PC-9 (cell line): ENCODE results near the gene CDH12. TPM values are rescaled to one million over a fixed set of nuclear protein-coding genes. Genes with fewer than 3 reads are reported as not detected.

ENCODE experiments used
- BruUV-seq: library from RNA; stranded (reverse); fragments of 400-500 nt; replicated peaks from 2 replicates; lab custom pipeline; 2021; lab: Mats Ljungman, UMichigan
- CTCF ChIA-PET: fragments of 300-600 bp; sonication (Branson Sonifier 250); formaldehyde crosslinking; loops from one replicate; lab custom pipeline; 2022; ENCODE audit warnings: antibody characterized with exemption; lab: Charles Lee
- POLR2A ChIA-PET: fragments of 300-600 bp; sonication (Branson Sonifier 250); formaldehyde crosslinking; loops from one replicate; lab custom pipeline; 2022; ENCODE audit warnings: antibody characterized with exemption; ENCODE audit not compliant: unreplicated experiment; lab: Charles Lee
- DNase-seq, 2 experiments: peaks; one replicate each; pipeline versions ENCODE4 v3.0.0 to v3.0.0-alpha.2; 2015 to 2022; ENCODE audit warnings: mixed read lengths in 1 of 2
- H2AFZ ChIP-seq: fragments of 200-600 bp; sonication (generic); 2 replicates; pipeline ENCODE4 v1.8.1; 2017; ENCODE audit warnings: antibody characterized with exemption
- H3F3A ChIP-seq: fragments of 200-600 bp; sonication (generic); 2 replicates; pipeline ENCODE4 v1.8.1; 2017; ENCODE audit warnings: antibody characterized with exemption, mild to moderate bottlenecking, low read depth; ENCODE audit not compliant: insufficient read depth
- H3K27ac ChIP-seq: fragments of 200-600 bp; sonication (generic); 2 replicates; pipeline ENCODE4 v1.6.1; 2016; ENCODE audit warnings: mixed run types
- H3K27me3 ChIP-seq: fragments of 200-600 bp; sonication (generic); 2 replicates; pipeline ENCODE4 v1.6.1; 2016; ENCODE audit warnings: low read depth, mixed run types; ENCODE audit not compliant: insufficient read depth
- H3K36me3 ChIP-seq: fragments of 200-600 bp; sonication (generic); 2 replicates; pipeline ENCODE4 v1.6.1; 2016; ENCODE audit warnings: low read depth, mixed run types
- H3K4me1 ChIP-seq: fragments of 200-600 bp; sonication (generic); replicated peaks from 2 replicates; pipeline ENCODE4 v1.6.1; 2016; ENCODE audit warnings: mixed run types; ENCODE audit not compliant: insufficient read depth
- H3K4me2 ChIP-seq: fragments of 200-600 bp; sonication (generic); 2 replicates; pipeline ENCODE4 v1.6.1; 2017; ENCODE audit warnings: mixed run types
- H3K4me3 ChIP-seq: fragments of 200-600 bp; sonication (generic); 2 replicates; pipeline ENCODE4 v1.6.1; 2016; ENCODE audit warnings: mixed run types
- H3K79me2 ChIP-seq: fragments of 200-600 bp; sonication (generic); 2 replicates; pipeline ENCODE4 v1.6.1; 2017; ENCODE audit warnings: low read depth, mixed run types
- H3K9me2 ChIP-seq: fragments of 200-600 bp; sonication (generic); 2 replicates; pipeline ENCODE4 v1.8.1; 2017; ENCODE audit warnings: mild to moderate bottlenecking; ENCODE audit not compliant: insufficient read depth
- H3K9me3 ChIP-seq: fragments of 200-600 bp; sonication (generic); 2 replicates; pipeline ENCODE4 v1.8.1; 2016; ENCODE audit warnings: low read depth; ENCODE audit not compliant: insufficient read depth
- H4K20me1 ChIP-seq: fragments of 200-600 bp; sonication (generic); 2 replicates; pipeline ENCODE4 v1.8.1; 2017; ENCODE audit not compliant: insufficient read depth
- CTCF ChIP-seq: fragments of 200-600 bp; sonication (generic); conservative IDR thresholded peaks from 2 replicates; pipeline ENCODE4 v1.6.1; 2017; ENCODE audit warnings: mixed run types, antibody characterized with exemption, mild to moderate bottlenecking, moderate library complexity
- EZH2 ChIP-seq: fragments of 200-600 bp; sonication (generic); IDR thresholded peaks from 2 replicates; pipeline ENCODE4 v1.8.0; 2017; ENCODE audit warnings: antibody characterized with exemption, low read depth
- intact Hi-C: fragments of 100-400 bp; cut with micrococcal nuclease; formaldehyde crosslinking; loops from one replicate; pipeline ENCODE4 v1.10.0; 2022; ENCODE audit not compliant: unreplicated experiment
- total RNA-seq: library from RNA; stranded (reverse); gene quantifications from 2 replicates; pipeline ENCODE4 v1.2.3, GENCODE V29; 2021

Gene CDH12
- total RNA-seq, 1 experiment from 2014 or later, result not detected

DNA sequence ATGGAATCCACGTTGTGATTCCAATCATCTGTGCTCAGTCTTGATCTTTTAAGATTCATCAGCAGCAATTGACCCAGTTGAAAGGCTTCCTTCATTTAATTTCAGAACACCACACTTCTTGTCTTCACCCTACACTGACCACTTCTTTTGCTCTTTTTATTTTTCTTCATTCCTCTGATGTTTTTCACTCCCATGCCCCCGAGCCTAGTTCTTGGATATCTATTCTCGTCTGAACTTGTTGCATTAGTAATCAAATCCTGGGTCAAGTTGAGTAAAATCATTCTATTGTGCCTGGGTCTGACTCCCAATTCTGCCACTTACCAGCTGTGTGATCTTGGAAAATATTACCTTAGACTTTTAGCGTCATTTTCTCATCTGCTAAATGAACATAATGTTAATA lies 356.5 kb downstream of the CDH12 start:
- no peak for DNase-seq
- POLR2A ChIA-PET, result no interaction called here
- CTCF ChIA-PET, result no interaction called here

GRCh38 chr5:22495016-22495720 lies 358.0 kb downstream of the CDH12 start:
- no peak for TF ChIP-seq CTCF
- no peak for TF ChIP-seq EZH2
- Histone ChIP-seq H3F3A (no peaks in the 10 kb centered on the region), H3K4me2 (no peak overlapping the region), H3K4me3 (no peak overlapping the region), H4K20me1 (no peaks in the 10 kb centered on the region), H3K36me3 (no peaks in the 10 kb centered on the region), H3K27me3 (no peaks in the 10 kb centered on the region), H3K4me1 (no peaks in the 10 kb centered on the region), H2AFZ (no peak overlapping the region), H3K27ac (no peak overlapping the region), H3K9me2 (no peaks in the 10 kb centered on the region), H3K9me3 (no peaks in the 10 kb centered on the region), H3K79me2 (no peaks in the 10 kb centered on the region)
- POLR2A ChIA-PET, result no interaction called here
- CTCF ChIA-PET, result no interaction called here
- BruUV-seq, result no TSS peak
- DNase-seq, result no peak
- intact Hi-C loops, result no loop called here

More for the DNA sequence above, 356.5 kb downstream of the CDH12 start:
- intact Hi-C loops, result no loop called here
- no peaks in the 10 kb centered on the region for H3K27me3 ChIP-seq
- no peak overlapping the region for H3K4me2 ChIP-seq
- H3K9me3 ChIP-seq, result no peaks in the 10 kb centered on the region
- H3K36me3 ChIP-seq, result no peaks in the 10 kb centered on the region
- H3K9me2 ChIP-seq, result no peaks in the 10 kb centered on the region
- no TSS peak for BruUV-seq
- no peaks in the 10 kb centered on the region for H3K4me1 ChIP-seq
- no peak overlapping the region for H3K4me3 ChIP-seq
- no peaks in the 10 kb centered on the region for H3K79me2 ChIP-seq
- H2AFZ ChIP-seq, result no peak overlapping the region
- no peaks in the 10 kb centered on the region for H4K20me1 ChIP-seq
- no peak overlapping the region for H3K27ac ChIP-seq
- no peaks in the 10 kb centered on the region for H3F3A ChIP-seq
- TF ChIP-seq EZH2 (no peak), CTCF (no peak)

GRCh38 chr5:22488427-22488826 lies 364.7 kb downstream of the CDH12 start:
- Histone ChIP-seq H3K27me3 (no peaks in the 10 kb centered on the region), H3K9me2 (no peaks in the 10 kb centered on the region), H3K4me1 (no peaks in the 10 kb centered on the region), H3K9me3 (no peaks in the 10 kb centered on the region), H2AFZ (no peak overlapping the region), H3K36me3 (no peaks in the 10 kb centered on the region), H4K20me1 (no peaks in the 10 kb centered on the region), H3K4me2 (no peak overlapping the region), H3K27ac (no peak overlapping the region), H3K4me3 (no peak overlapping the region), H3K79me2 (no peaks in the 10 kb centered on the region), H3F3A (no peaks in the 10 kb centered on the region)
- CTCF ChIA-PET, result no interaction called here
- DNase-seq, result no peak
- TF ChIP-seq EZH2 (no peak), CTCF (no peak)
- no TSS peak for BruUV-seq
- POLR2A ChIA-PET, result no interaction called here
- intact Hi-C loops, result no loop called here
